ENCODE results near the gene MMP3.

DNA sequence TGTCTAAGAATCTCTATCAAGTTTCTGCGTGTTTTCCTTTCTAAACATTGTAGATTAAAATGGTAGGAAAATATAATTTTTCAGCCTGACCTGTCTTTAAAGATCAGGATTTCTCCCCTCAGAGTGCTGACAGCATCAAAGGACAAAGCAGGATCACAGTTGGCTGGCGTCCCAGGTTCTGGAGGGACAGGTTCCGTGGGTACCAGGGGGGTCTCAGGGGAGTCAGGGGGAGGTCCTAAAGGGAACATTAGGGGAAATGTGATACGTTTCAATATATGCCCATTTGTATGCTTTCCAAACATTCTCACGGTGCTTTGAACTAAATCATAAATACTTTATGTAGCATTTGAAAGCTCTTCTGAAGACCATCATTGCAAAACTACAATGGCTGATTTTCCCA is 3.4 kb downstream of the MMP3 start:
- TF ChIP-seq JUND (IDR thresholded peaks at IDR 0.05): no peak
- no peak for TF ChIP-seq RAD21 (IDR thresholded peaks at IDR 0.05)
- no peak for TF ChIP-seq TAF1 (conservative IDR thresholded peaks at IDR 0.05)
- TF ChIP-seq, protein P1, sequence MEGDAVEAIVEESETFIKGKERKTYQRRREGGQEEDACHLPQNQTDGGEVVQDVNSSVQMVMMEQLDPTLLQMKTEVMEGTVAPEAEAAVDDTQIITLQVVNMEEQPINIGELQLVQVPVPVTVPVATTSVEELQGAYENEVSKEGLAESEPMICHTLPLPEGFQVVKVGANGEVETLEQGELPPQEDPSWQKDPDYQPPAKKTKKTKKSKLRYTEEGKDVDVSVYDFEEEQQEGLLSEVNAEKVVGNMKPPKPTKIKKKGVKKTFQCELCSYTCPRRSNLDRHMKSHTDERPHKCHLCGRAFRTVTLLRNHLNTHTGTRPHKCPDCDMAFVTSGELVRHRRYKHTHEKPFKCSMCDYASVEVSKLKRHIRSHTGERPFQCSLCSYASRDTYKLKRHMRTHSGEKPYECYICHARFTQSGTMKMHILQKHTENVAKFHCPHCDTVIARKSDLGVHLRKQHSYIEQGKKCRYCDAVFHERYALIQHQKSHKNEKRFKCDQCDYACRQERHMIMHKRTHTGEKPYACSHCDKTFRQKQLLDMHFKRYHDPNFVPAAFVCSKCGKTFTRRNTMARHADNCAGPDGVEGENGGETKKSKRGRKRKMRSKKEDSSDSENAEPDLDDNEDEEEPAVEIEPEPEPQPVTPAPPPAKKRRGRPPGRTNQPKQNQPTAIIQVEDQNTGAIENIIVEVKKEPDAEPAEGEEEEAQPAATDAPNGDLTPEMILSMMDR (IDR thresholded peaks at IDR 0.05; ENCODE audit: low read depth, low read length, missing input control): no peak
- no peak for TF ChIP-seq RXRA (IDR thresholded peaks at IDR 0.05)
- TF ChIP-seq, protein P2, sequence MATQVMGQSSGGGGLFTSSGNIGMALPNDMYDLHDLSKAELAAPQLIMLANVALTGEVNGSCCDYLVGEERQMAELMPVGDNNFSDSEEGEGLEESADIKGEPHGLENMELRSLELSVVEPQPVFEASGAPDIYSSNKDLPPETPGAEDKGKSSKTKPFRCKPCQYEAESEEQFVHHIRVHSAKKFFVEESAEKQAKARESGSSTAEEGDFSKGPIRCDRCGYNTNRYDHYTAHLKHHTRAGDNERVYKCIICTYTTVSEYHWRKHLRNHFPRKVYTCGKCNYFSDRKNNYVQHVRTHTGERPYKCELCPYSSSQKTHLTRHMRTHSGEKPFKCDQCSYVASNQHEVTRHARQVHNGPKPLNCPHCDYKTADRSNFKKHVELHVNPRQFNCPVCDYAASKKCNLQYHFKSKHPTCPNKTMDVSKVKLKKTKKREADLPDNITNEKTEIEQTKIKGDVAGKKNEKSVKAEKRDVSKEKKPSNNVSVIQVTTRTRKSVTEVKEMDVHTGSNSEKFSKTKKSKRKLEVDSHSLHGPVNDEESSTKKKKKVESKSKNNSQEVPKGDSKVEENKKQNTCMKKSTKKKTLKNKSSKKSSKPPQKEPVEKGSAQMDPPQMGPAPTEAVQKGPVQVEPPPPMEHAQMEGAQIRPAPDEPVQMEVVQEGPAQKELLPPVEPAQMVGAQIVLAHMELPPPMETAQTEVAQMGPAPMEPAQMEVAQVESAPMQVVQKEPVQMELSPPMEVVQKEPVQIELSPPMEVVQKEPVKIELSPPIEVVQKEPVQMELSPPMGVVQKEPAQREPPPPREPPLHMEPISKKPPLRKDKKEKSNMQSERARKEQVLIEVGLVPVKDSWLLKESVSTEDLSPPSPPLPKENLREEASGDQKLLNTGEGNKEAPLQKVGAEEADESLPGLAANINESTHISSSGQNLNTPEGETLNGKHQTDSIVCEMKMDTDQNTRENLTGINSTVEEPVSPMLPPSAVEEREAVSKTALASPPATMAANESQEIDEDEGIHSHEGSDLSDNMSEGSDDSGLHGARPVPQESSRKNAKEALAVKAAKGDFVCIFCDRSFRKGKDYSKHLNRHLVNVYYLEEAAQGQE (IDR thresholded peaks at IDR 0.05): no peak
- TF ChIP-seq, protein P3, sequence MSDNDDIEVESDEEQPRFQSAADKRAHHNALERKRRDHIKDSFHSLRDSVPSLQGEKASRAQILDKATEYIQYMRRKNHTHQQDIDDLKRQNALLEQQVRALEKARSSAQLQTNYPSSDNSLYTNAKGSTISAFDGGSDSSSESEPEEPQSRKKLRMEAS (IDR thresholded peaks at IDR 0.05): no peak
- TF ChIP-seq, protein P4, sequence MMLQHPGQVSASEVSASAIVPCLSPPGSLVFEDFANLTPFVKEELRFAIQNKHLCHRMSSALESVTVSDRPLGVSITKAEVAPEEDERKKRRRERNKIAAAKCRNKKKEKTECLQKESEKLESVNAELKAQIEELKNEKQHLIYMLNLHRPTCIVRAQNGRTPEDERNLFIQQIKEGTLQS (IDR thresholded peaks at IDR 0.05): no peak
- TF ChIP-seq GABPA (IDR thresholded peaks at IDR 0.05 in 1 of 2, conservative IDR thresholded peaks at IDR 0.05 in 1 of 2): no peak
- TF ChIP-seq SP1 (IDR thresholded peaks at IDR 0.05): no peak
- TF ChIP-seq FOXA1 (IDR thresholded peaks at IDR 0.05): no peak

All from liver (tissue), 3 donors.